Right atrium auricular region (tissue), 2 donors: ENCODE measurements around the gene ODAM. TPM values are rescaled to one million over a fixed set of nuclear protein-coding genes. Genes with fewer than 3 reads are reported as not detected.
"Not testable (repeated sequence)": the region's sequence is repeated elsewhere in the genome, so short reads cannot be mapped to it uniquely, and the experiment has no call there.

Experiments
- DNase-seq: peaks from one replicate; pipeline ENCODE4 v3.0.0-alpha.2; 2019; ENCODE audit warnings: low spot score
- H3K27ac ChIP-seq, 2 donors: fragments of 200-600 bp; sonication (generic); 1 replicate in 1 of 2; 2 replicates in 1 of 2; pipeline ENCODE4 v1.5.1; 2016 to 2019
- H3K27me3 ChIP-seq, 2 donors: fragments of 200-600 bp; sonication (generic); one replicate each; pipeline versions ENCODE4 v1.5.1 to v1.6.0; 2017 to 2019
- H3K36me3 ChIP-seq: fragments of 200-600 bp; sonication (generic); one replicate; pipeline ENCODE4 v1.5.1; 2016
- H3K4me1 ChIP-seq, 2 donors: fragments of 200-600 bp; sonication (generic); one replicate each; pipeline versions ENCODE4 v1.5.1 to v1.6.0; 2017 to 2019
- H3K4me3 ChIP-seq, 2 donors: fragments of 200-600 bp; sonication (generic); 1 replicate in 1 of 2; 2 replicates in 1 of 2; pipeline ENCODE4 v1.5.1; 2017 to 2019; ENCODE audit warnings: mild to moderate bottlenecking in 1 of 2, moderate library complexity in 1 of 2
- H3K9me3 ChIP-seq, 2 donors: fragments of 200-600 bp; sonication (generic); one replicate each; pipeline ENCODE4 v1.5.1; 2019
- total RNA-seq, 2 donors: library from RNA; depleted of rRNA; stranded (reverse); fragments of >200 nt; gene quantifications; one replicate each; pipeline ENCODE4 v1.1.0, GENCODE V29; 2016
- TF ChIP-seq, protein P1 (sequence below), 2 donors: fragments of 200-600 bp; sonication (generic); IDR thresholded peaks; one replicate each; pipeline ENCODE4 v1.5.1; 2019; ENCODE audit warnings: antibody characterized with exemption in 2 of 2

Gene ODAM
- total RNA-seq, 2 donors from 2014 or later = not detected

DNA sequence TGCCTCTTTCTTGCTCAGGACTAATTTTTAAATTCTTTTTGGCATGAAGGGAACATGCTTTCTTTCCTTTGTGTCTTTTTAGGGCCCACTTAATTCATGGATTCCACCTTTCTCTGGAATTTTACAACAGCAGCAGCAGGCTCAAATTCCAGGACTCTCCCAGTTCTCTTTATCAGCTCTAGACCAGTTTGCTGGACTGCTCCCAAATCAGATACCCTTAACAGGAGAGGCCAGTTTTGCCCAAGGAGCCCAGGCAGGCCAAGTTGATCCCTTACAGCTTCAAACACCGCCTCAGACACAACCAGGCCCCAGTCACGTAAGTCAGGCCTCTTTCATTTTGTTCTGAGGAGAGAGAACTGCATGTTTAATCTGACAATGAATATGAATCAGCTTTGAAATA, 2.3 kb downstream of the ODAM start:
- no peaks in the 10 kb centered on the region for H3K9me3 ChIP-seq
- no peak for DNase-seq
- no peaks in the 10 kb centered on the region for H3K27me3 ChIP-seq
- no peaks in the 10 kb centered on the region for H3K4me1 ChIP-seq
- no peak overlapping the region for H3K27ac ChIP-seq
- H3K4me3 ChIP-seq = no peak overlapping the region
- H3K36me3 ChIP-seq = no peaks in the 10 kb centered on the region
- TF ChIP-seq, protein P1, sequence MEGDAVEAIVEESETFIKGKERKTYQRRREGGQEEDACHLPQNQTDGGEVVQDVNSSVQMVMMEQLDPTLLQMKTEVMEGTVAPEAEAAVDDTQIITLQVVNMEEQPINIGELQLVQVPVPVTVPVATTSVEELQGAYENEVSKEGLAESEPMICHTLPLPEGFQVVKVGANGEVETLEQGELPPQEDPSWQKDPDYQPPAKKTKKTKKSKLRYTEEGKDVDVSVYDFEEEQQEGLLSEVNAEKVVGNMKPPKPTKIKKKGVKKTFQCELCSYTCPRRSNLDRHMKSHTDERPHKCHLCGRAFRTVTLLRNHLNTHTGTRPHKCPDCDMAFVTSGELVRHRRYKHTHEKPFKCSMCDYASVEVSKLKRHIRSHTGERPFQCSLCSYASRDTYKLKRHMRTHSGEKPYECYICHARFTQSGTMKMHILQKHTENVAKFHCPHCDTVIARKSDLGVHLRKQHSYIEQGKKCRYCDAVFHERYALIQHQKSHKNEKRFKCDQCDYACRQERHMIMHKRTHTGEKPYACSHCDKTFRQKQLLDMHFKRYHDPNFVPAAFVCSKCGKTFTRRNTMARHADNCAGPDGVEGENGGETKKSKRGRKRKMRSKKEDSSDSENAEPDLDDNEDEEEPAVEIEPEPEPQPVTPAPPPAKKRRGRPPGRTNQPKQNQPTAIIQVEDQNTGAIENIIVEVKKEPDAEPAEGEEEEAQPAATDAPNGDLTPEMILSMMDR (IDR thresholded peaks at IDR 0.05) = no peak

DNA sequence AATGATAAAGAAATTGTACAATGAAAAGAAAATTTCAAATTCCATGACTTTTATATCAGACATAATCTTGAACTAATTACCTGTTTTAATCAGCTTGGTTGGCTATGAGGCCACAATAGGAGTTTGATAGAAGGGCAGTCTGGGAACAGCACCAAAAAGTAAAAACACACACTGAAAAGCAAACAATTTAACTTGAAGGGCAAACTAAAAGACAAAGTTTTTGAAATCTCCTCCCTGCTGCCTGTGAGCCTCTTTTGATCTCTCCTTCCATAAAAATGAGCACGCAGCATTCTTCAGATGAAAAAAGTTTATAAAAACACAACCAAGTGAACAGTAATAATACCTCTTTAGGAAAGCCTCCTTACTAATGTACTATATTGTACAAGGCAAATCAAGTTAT, 8.1 kb downstream of the ODAM start:
- no peak for DNase-seq
- Histone ChIP-seq H3K4me3 (no peak overlapping the region), H3K27me3 (no peaks in the 10 kb centered on the region), H3K9me3 (no peaks in the 10 kb centered on the region), H3K36me3 (no peaks in the 10 kb centered on the region), H3K27ac (no peak overlapping the region), H3K4me1 (no peaks in the 10 kb centered on the region)
- TF ChIP-seq, protein P1 (IDR thresholded peaks at IDR 0.05) = no peak

DNA sequence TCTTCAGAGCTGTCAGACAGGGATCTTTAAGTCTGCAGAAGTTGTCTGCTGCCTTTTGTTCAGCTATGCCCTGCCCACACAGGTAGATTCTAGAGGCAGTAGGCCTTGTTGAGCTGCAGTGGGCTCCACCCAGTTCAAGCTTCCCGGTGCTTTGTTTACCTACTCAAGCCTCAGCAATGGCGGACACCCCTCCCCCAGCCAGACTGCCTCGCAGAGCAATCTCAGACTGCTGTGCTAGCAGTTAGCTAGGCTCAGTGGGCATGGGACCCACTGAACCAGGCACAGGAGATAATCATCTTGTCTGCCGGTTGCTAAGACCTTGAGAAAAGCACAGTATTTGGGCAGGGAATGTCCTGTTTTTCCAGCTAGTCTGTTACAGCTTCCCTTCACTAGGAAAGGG, 17.2 kb downstream of the ODAM start:
- not testable (repeated sequence) for DNase-seq

DNA sequence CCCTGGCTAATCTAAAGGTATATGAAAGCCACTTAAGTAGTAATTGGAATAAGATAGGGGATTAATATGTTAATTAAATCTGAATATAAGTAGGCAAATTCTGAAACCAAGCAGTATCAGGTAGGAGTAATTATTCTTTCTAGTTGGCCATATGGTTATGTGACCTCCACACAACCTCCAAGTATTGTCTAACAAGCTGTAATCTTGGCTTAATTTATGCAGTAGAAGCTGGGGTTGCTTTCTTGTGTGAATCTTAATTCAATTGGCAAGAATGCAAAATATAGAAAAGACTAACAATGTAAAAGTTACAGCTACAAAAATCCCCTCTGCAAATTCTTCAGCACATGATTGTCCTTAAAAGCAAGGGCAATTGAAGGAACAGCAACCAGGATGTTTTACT, 20.6 kb downstream of the ODAM start:
- H3K4me1 ChIP-seq, DNase-seq, H3K27ac ChIP-seq, H3K36me3 ChIP-seq, H3K4me3 ChIP-seq, H3K27me3 ChIP-seq, H3K9me3 ChIP-seq: not testable (repeated sequence)

More for the DNA sequence above, 17.2 kb downstream of the ODAM start:
- not testable (repeated sequence) for H3K4me3 ChIP-seq, H3K9me3 ChIP-seq, H3K36me3 ChIP-seq, H3K4me1 ChIP-seq, H3K27me3 ChIP-seq, H3K27ac ChIP-seq

DNA sequence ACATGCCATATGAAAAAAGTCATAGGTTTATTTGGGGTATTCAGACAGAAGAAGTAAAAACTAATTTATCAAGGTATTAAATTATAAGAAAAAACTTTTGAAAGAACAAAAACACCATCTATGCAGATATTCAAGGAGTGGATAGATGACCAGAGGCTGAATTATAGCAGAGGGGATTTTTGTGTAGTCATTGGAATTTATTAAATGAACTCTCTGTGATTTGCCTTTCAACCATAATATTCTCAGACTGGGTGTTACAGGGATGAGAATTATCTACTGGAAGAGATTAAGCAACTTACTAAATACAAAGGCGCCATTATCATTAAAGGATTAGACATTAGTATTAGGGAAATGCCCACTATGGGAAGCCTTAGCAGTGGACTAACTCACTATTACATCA, 21.0 kb downstream of the ODAM start:
- not testable (repeated sequence) for H3K27me3 ChIP-seq, DNase-seq, H3K4me1 ChIP-seq, H3K4me3 ChIP-seq, H3K36me3 ChIP-seq, H3K9me3 ChIP-seq, H3K27ac ChIP-seq

DNA sequence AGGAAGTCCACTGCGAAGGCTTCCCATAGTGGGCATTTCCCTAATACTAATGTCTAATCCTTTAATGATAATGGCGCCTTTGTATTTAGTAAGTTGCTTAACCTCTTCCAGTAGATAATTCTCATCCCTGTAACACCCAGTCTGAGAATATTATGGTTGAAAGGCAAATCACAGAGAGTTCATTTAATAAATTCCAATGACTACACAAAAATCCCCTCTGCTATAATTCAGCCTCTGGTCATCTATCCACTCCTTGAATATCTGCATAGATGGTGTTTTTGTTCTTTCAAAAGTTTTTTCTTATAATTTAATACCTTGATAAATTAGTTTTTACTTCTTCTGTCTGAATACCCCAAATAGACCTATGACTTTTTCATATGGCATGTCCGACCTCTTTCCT, 25.9 kb downstream of the ODAM start:
- not testable (repeated sequence) for DNase-seq, H3K36me3 ChIP-seq, H3K27me3 ChIP-seq, H3K27ac ChIP-seq, H3K4me3 ChIP-seq, H3K9me3 ChIP-seq, H3K4me1 ChIP-seq

DNA sequence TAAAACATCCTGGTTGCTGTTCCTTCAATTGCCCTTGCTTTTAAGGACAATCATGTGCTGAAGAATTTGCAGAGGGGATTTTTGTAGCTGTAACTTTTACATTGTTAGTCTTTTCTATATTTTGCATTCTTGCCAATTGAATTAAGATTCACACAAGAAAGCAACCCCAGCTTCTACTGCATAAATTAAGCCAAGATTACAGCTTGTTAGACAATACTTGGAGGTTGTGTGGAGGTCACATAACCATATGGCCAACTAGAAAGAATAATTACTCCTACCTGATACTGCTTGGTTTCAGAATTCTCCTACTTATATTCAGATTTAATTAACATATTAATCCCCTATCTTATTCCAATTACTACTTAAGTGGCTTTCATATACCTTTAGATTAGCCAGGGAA, 26.3 kb downstream of the ODAM start:
- H3K9me3 ChIP-seq, H3K36me3 ChIP-seq, DNase-seq, H3K4me3 ChIP-seq, H3K4me1 ChIP-seq, H3K27ac ChIP-seq, H3K27me3 ChIP-seq: not testable (repeated sequence)

DNA sequence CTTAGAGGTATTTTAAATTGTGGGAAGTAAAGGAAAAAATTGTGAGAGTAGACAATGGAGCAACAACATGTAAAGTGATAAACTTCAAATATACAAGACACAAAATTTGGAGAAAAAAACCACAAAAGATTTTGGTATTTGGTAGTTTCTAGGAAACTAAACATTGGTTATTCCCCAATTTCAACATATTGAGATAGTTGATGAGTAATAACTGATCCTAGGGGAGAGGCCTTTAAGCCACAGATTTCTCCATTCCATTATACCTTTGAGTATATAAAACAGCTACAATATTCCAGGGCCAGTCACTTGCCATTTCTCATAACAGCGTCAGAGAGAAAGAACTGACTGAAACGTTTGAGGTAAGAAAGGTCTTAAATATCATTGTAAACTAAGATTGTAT, 30.3 kb downstream of the ODAM start, which contains the start of gene FDCSP:
Gene FDCSP (plus strand): TSS at position 301 of the 400 bp plus-strand sequence. CDS start 5,071 bp downstream, outside the sequence.
- no peaks in the 10 kb centered on the region for H3K36me3 ChIP-seq
- H3K27ac ChIP-seq = no peak within 1 kb of the TSS
- H3K27me3 ChIP-seq = no peaks in the 10 kb centered on the region
- no peak within 1 kb of the TSS for H3K4me3 ChIP-seq
- no peak for DNase-seq
- no peaks in the 10 kb centered on the region for H3K4me1 ChIP-seq
- TF ChIP-seq, protein P1 (IDR thresholded peaks at IDR 0.05) = no peak
- H3K9me3 ChIP-seq = no peaks in the 10 kb centered on the region

DNA sequence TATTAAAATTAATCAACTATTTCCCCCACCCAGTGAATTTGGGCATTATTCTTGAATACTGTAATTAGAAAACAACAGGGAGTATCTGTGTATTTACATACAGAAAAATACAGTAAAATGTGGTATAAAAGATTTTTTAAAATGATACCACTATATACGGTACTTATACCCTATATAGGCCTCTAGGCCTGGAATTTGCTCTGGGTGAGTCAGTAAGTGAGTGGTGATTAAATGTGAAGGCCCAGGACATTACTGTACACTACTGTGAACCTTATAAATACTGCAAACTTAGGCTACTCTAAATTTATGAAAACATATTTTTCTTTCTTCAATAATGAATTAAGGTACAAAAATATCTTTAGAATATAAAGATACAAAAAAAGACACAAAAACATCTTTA, 40.6 kb downstream of the ODAM start:
- Histone ChIP-seq H3K36me3 (no peaks in the 10 kb centered on the region), H3K4me1 (no peaks in the 10 kb centered on the region), H3K9me3 (no peaks in the 10 kb centered on the region), H3K27ac (no peak overlapping the region), H3K4me3 (no peak overlapping the region), H3K27me3 (no peaks in the 10 kb centered on the region)
- no peak for DNase-seq
- TF ChIP-seq, protein P1 (IDR thresholded peaks at IDR 0.05) = no peak
